PC-9 (cell line): ENCODE data around the gene CD27. TPM values are rescaled to one million over a fixed set of nuclear protein-coding genes. Genes with fewer than 3 reads are reported as not detected.

Experiments
- BruUV-seq: library from RNA; stranded (reverse); fragments of 400-500 nt; replicated peaks from 2 replicates; lab custom pipeline; 2021; lab: Mats Ljungman, UMichigan
- CTCF ChIA-PET: fragments of 300-600 bp; sonication (Branson Sonifier 250); formaldehyde crosslinking; loops from one replicate; lab custom pipeline; 2022; ENCODE audit warnings: antibody characterized with exemption; lab: Charles Lee
- POLR2A ChIA-PET: fragments of 300-600 bp; sonication (Branson Sonifier 250); formaldehyde crosslinking; loops from one replicate; lab custom pipeline; 2022; ENCODE audit warnings: antibody characterized with exemption; ENCODE audit not compliant: unreplicated experiment; lab: Charles Lee
- DNase-seq, 2 experiments: peaks; one replicate each; pipeline versions ENCODE4 v3.0.0 to v3.0.0-alpha.2; 2015 to 2022; ENCODE audit warnings: mixed read lengths in 1 of 2
- H2AFZ ChIP-seq: fragments of 200-600 bp; sonication (generic); 2 replicates; pipeline ENCODE4 v1.8.1; 2017; ENCODE audit warnings: antibody characterized with exemption
- H3F3A ChIP-seq: fragments of 200-600 bp; sonication (generic); 2 replicates; pipeline ENCODE4 v1.8.1; 2017; ENCODE audit warnings: antibody characterized with exemption, mild to moderate bottlenecking, low read depth; ENCODE audit not compliant: insufficient read depth
- H3K27ac ChIP-seq: fragments of 200-600 bp; sonication (generic); 2 replicates; pipeline ENCODE4 v1.6.1; 2016; ENCODE audit warnings: mixed run types
- H3K27me3 ChIP-seq: fragments of 200-600 bp; sonication (generic); 2 replicates; pipeline ENCODE4 v1.6.1; 2016; ENCODE audit warnings: low read depth, mixed run types; ENCODE audit not compliant: insufficient read depth
- H3K36me3 ChIP-seq: fragments of 200-600 bp; sonication (generic); 2 replicates; pipeline ENCODE4 v1.6.1; 2016; ENCODE audit warnings: low read depth, mixed run types
- H3K4me1 ChIP-seq: fragments of 200-600 bp; sonication (generic); replicated peaks from 2 replicates; pipeline ENCODE4 v1.6.1; 2016; ENCODE audit warnings: mixed run types; ENCODE audit not compliant: insufficient read depth
- H3K4me2 ChIP-seq: fragments of 200-600 bp; sonication (generic); 2 replicates; pipeline ENCODE4 v1.6.1; 2017; ENCODE audit warnings: mixed run types
- H3K4me3 ChIP-seq: fragments of 200-600 bp; sonication (generic); 2 replicates; pipeline ENCODE4 v1.6.1; 2016; ENCODE audit warnings: mixed run types
- H3K79me2 ChIP-seq: fragments of 200-600 bp; sonication (generic); 2 replicates; pipeline ENCODE4 v1.6.1; 2017; ENCODE audit warnings: low read depth, mixed run types
- H3K9me2 ChIP-seq: fragments of 200-600 bp; sonication (generic); 2 replicates; pipeline ENCODE4 v1.8.1; 2017; ENCODE audit warnings: mild to moderate bottlenecking; ENCODE audit not compliant: insufficient read depth
- H3K9me3 ChIP-seq: fragments of 200-600 bp; sonication (generic); 2 replicates; pipeline ENCODE4 v1.8.1; 2016; ENCODE audit warnings: low read depth; ENCODE audit not compliant: insufficient read depth
- H4K20me1 ChIP-seq: fragments of 200-600 bp; sonication (generic); 2 replicates; pipeline ENCODE4 v1.8.1; 2017; ENCODE audit not compliant: insufficient read depth
- CTCF ChIP-seq: fragments of 200-600 bp; sonication (generic); conservative IDR thresholded peaks from 2 replicates; pipeline ENCODE4 v1.6.1; 2017; ENCODE audit warnings: mixed run types, antibody characterized with exemption, mild to moderate bottlenecking, moderate library complexity
- EZH2 ChIP-seq: fragments of 200-600 bp; sonication (generic); IDR thresholded peaks from 2 replicates; pipeline ENCODE4 v1.8.0; 2017; ENCODE audit warnings: antibody characterized with exemption, low read depth
- intact Hi-C: fragments of 100-400 bp; cut with micrococcal nuclease; formaldehyde crosslinking; loops from one replicate; pipeline ENCODE4 v1.10.0; 2022; ENCODE audit not compliant: unreplicated experiment
- total RNA-seq: library from RNA; stranded (reverse); gene quantifications from 2 replicates; pipeline ENCODE4 v1.2.3, GENCODE V29; 2021

The CD27 gene
- total RNA-seq, 1 experiment from 2014 or later = not detected

- Histone ChIP-seq H3K36me3 (no peaks in the 10 kb centered on the region), H3K9me2 (no peaks in the 10 kb centered on the region), H3K4me3 (no peak overlapping the region), H3K9me3 (no peaks in the 10 kb centered on the region), H3K27ac (no peak overlapping the region), H3F3A (no peaks in the 10 kb centered on the region; the same call in 1 of the 2 replicates), H3K79me2 (no peaks in the 10 kb centered on the region), H3K27me3 (no peaks in the 10 kb centered on the region), H2AFZ (no peak overlapping the region), H4K20me1 (no peaks in the 10 kb centered on the region), H3K4me2 (no peak overlapping the region), H3K4me1 (no peaks in the 10 kb centered on the region)
- ChIA-PET POLR2A (interaction anchor here (0.5 to 0.7 kb wide), 5 partner anchors 9 to 125 kb away, joined by 3 to 11 read pairs (median 5); no protein-coding TSS in a partner anchor), CTCF (no interaction called here)
- intact Hi-C loops = no loop called here
- no peak for DNase-seq
- BruUV-seq = no TSS peak
- TF ChIP-seq EZH2 = no peak
- no peak for TF ChIP-seq CTCF
These were observed 16.9 kb downstream of the CD27 start for GRCh38 chr12:6461401-6462233.

- no peak for DNase-seq
- Histone ChIP-seq H3K27ac (no peak overlapping the region), H3K4me2 (no peak overlapping the region), H3K9me3 (no peaks in the 10 kb centered on the region), H3K27me3 (no peaks in the 10 kb centered on the region), H4K20me1 (no peaks in the 10 kb centered on the region), H3K4me1 (no peaks in the 10 kb centered on the region), H3F3A (no peaks in the 10 kb centered on the region; the same call in 1 of the 2 replicates), H3K4me3 (no peak overlapping the region), H3K36me3 (no peaks in the 10 kb centered on the region), H3K9me2 (no peaks in the 10 kb centered on the region), H3K79me2 (no peaks in the 10 kb centered on the region), H2AFZ (no peak overlapping the region)
- POLR2A ChIA-PET = interaction anchor here (0.7 kb wide), 2 partner anchors 70 to 126 kb away, joined by 3 to 5 read pairs; no protein-coding TSS in a partner anchor
- CTCF ChIA-PET = no interaction called here
- intact Hi-C loops = no loop called here
- BruUV-seq = no TSS peak
- TF ChIP-seq CTCF (no peak), EZH2 (no peak)
These were observed 17.7 kb downstream of the CD27 start for GRCh38 chr12:6462234-6462995.

- Histone ChIP-seq H3K27ac (no peak overlapping the region), H3K9me2 (no peaks in the 10 kb centered on the region), H3K9me3 (no peaks in the 10 kb centered on the region), H3F3A (no peaks in the 10 kb centered on the region; the same call in 1 of the 2 replicates), H3K4me1 (no peaks in the 10 kb centered on the region), H3K79me2 (no peaks in the 10 kb centered on the region), H3K4me2 (no peak overlapping the region), H4K20me1 (no peaks in the 10 kb centered on the region), H2AFZ (no peak overlapping the region), H3K4me3 (no peak overlapping the region), H3K36me3 (no peaks in the 10 kb centered on the region), H3K27me3 (no peaks in the 10 kb centered on the region)
- BruUV-seq = no TSS peak
- intact Hi-C loops = no loop called here
- TF ChIP-seq EZH2 (no peak), CTCF (no peak)
- ChIA-PET CTCF (interaction anchor here (0.9 kb wide), 1 partner anchor 40 kb away, joined by 5 read pairs; no protein-coding TSS in a partner anchor), POLR2A (interaction anchor here (0.7 kb wide), 1 partner anchor 558 kb away, joined by 5 read pairs; no protein-coding TSS in a partner anchor)
- DNase-seq = no peak
These were observed 18.5 kb downstream of the CD27 start for GRCh38 chr12:6463216-6463615.
